Endothelial cell of umbilical vein (primary cell): ENCODE measurements around the gene MAP4K4. TPM values are rescaled to one million over a fixed set of nuclear protein-coding genes. Genes with fewer than 3 reads are reported as not detected.

ENCODE experiments used
- BruUV-seq: library from RNA; stranded (reverse); fragments of 400-500 nt; replicated peaks from 2 replicates; lab custom pipeline; 2021; lab: Mats Ljungman, UMichigan
- CTCF ChIA-PET: fragments of 300-600, 350-600 bp; sonication (Branson Sonifier 250); formaldehyde crosslinking; loops from one replicate; lab custom pipeline; 2021; ENCODE audit warnings: antibody characterized with exemption, inconsistent platforms; lab: Charles Lee
- POLR2A ChIA-PET: fragments of 300-600, 350-600 bp; sonication (Branson Sonifier 250); formaldehyde crosslinking; loops from one replicate; lab custom pipeline; 2021; ENCODE audit warnings: antibody characterized with exemption, inconsistent platforms; lab: Charles Lee
- DNase-seq: peaks from one replicate; pipeline ENCODE4 v3.0.0-alpha.2; 2011; ENCODE audit warnings: low read depth, low spot score
- FAIRE-seq: peaks from 2 replicates; lab custom pipeline; 2011; peaks lifted over from hg19 to GRCh38; lab: Jason Lieb, UNC
- H2AFZ ChIP-seq: 2 replicates; pipeline ENCODE4 v1.6.0; 2012; ENCODE audit warnings: low read depth, low read length, control low read depth, inconsistent platforms
- H3K27ac ChIP-seq: 2 replicates; pipeline ENCODE4 v1.5.1; 2011; ENCODE audit warnings: low read depth, mild to moderate bottlenecking, control low read depth, low read length, moderate library complexity; ENCODE audit not compliant: insufficient read depth
- H3K27me3 ChIP-seq, 2 experiments: 2 replicates each; pipeline versions ENCODE4 v1.6.0 to v1.6.1; 2011; ENCODE audit warnings: low read length in 2 of 2, mixed read lengths in 1 of 2; ENCODE audit not compliant: control insufficient read depth in 2 of 2, insufficient read depth in 2 of 2
- H3K36me3 ChIP-seq, 2 experiments: 2 replicates in 1 of 2; 3 replicates in 1 of 2; pipeline ENCODE4 v1.5.1; 2011; ENCODE audit warnings: low read length in 2 of 2, mild to moderate bottlenecking in 1 of 2, moderate library complexity in 1 of 2; ENCODE audit not compliant: control insufficient read depth in 2 of 2, insufficient read depth in 2 of 2; ENCODE audit errors: extremely low read depth in 1 of 2
- H3K4me1 ChIP-seq: 3 replicates; pipeline ENCODE4 v1.5.1; 2011; ENCODE audit warnings: mild to moderate bottlenecking, low read length; ENCODE audit not compliant: control insufficient read depth, insufficient read depth; ENCODE audit errors: extremely low read depth
- H3K4me2 ChIP-seq: 2 replicates; pipeline ENCODE4 v1.6.1; 2011; ENCODE audit warnings: low read length, control low read depth, mixed read lengths; ENCODE audit not compliant: insufficient read depth
- H3K4me3 ChIP-seq, 3 experiments: fragments of 200-600 bp in 1 of 3; sonication (generic), shearing (Covaris generic) in 1 of 3; replicated peaks in 1 of 3; 2 replicates each; pipeline ENCODE4 v1.5.1; 2011 to 2016; ENCODE audit warnings: control low read depth in 3 of 3, low read length in 3 of 3, mild to moderate bottlenecking in 2 of 3, inconsistent platforms in 1 of 3, low read depth in 1 of 3, moderate library complexity in 1 of 3; ENCODE audit not compliant: insufficient read depth in 1 of 3
- H3K79me2 ChIP-seq: 2 replicates; pipeline ENCODE4 v1.6.0; 2012; ENCODE audit warnings: low read length, inconsistent platforms; ENCODE audit not compliant: control insufficient read depth, insufficient read depth
- H3K9ac ChIP-seq: replicated peaks from 2 replicates; pipeline ENCODE3; 2011; ENCODE audit warnings: low read length, control low read depth; ENCODE audit not compliant: insufficient read depth; ENCODE audit errors: extremely low read depth
- H3K9me1 ChIP-seq: replicated peaks from 3 replicates; pipeline ENCODE4 v1.6.0; 2011; ENCODE audit warnings: mild to moderate bottlenecking, low read length; ENCODE audit not compliant: control insufficient read depth, insufficient read depth; ENCODE audit errors: extremely low read depth
- H3K9me3 ChIP-seq: replicated peaks from 2 replicates; pipeline ENCODE4 v1.5.1; 2012; ENCODE audit warnings: low read length, inconsistent platforms; ENCODE audit not compliant: control insufficient read depth, insufficient read depth
- H4K20me1 ChIP-seq: replicated peaks from 2 replicates; pipeline ENCODE3; 2011; ENCODE audit warnings: mild to moderate bottlenecking, low read length; ENCODE audit not compliant: control insufficient read depth, insufficient read depth; ENCODE audit errors: extremely low read depth
- EZH2 ChIP-seq: IDR thresholded peaks from 2 replicates; pipeline ENCODE4 v1.6.1; 2012; ENCODE audit warnings: borderline replicate concordance, low read depth, mild to moderate bottlenecking, moderate library complexity, low read length, inconsistent platforms; ENCODE audit not compliant: severe bottlenecking
- FOS ChIP-seq: IDR thresholded peaks from 2 replicates; pipeline ENCODE4 v1.6.1; 2011; ENCODE audit warnings: mild to moderate bottlenecking, low read length, moderate library complexity, borderline replicate concordance; ENCODE audit not compliant: insufficient read depth
- GATA2 ChIP-seq: IDR thresholded peaks from 2 replicates; pipeline ENCODE4 v1.7.0; 2011; ENCODE audit warnings: low read depth, mild to moderate bottlenecking, moderate library complexity, mixed read lengths, low read length; ENCODE audit not compliant: insufficient read length, insufficient read depth
- JUN ChIP-seq: IDR thresholded peaks from 2 replicates; pipeline ENCODE4 v1.6.1; 2011; ENCODE audit warnings: borderline replicate concordance, low read depth; ENCODE audit not compliant: insufficient read length, insufficient read depth
- MAX ChIP-seq: IDR thresholded peaks from 2 replicates; pipeline ENCODE4 v1.6.1; 2011; ENCODE audit not compliant: insufficient read depth, insufficient read length
- MYC ChIP-seq: IDR thresholded peaks from one replicate; pipeline ENCODE4 v1.6.1; 2011; ENCODE audit warnings: mild to moderate bottlenecking, low read depth, low read length
- POLR2A ChIP-seq: IDR thresholded peaks from 2 replicates; pipeline ENCODE4 v1.6.1; 2012; ENCODE audit warnings: low read depth, mild to moderate bottlenecking, control low read depth, low read length
- POLR2AphosphoS5 ChIP-seq: IDR thresholded peaks from 2 replicates; pipeline ENCODE4 v1.6.1; 2012; ENCODE audit warnings: low read depth, mild to moderate bottlenecking, control low read depth, low read length, moderate library complexity; ENCODE audit not compliant: insufficient read depth
- dilution Hi-C: fragments of 300-500 bp; cut with MboI; formaldehyde crosslinking; loops from one replicate; pipeline ENCODE4 v1.15.0; 2019; ENCODE audit warnings: low sequenced_read_pairs; ENCODE audit not compliant: extremely low pct_ligation_motif_present
- intact Hi-C: fragments of 100-400 bp; cut with micrococcal nuclease; formaldehyde crosslinking; loops from one replicate; pipeline ENCODE4 v1.10.0; 2022
- polyA plus RNA-seq, 4 experiments: library from polyadenylated mRNA; depleted of rRNA in 3 of 4; stranded (reverse) in 3 of 4; unstranded in 1 of 4; fragments of >200 nt; gene quantifications; 2 replicates each; pipeline versions ENCODE4 v1.2.1 to v1.2.3, GENCODE V29; 2011 to 2012; ENCODE audit warnings: missing spikeins in 1 of 4
- total RNA-seq: library from RNA; stranded (reverse); gene quantifications from 2 replicates; pipeline ENCODE4 v1.2.3, GENCODE V29; 2021
- TF ChIP-seq, protein P1 (sequence below), 2 donors: IDR thresholded peaks; 1 replicate in 1 of 2; 2 replicates in 1 of 2; pipeline ENCODE4 v1.5.1; 2011; ENCODE audit warnings: low read length in 2 of 2, mild to moderate bottlenecking in 2 of 2, moderate library complexity in 2 of 2, control low read depth in 1 of 2, inconsistent platforms in 1 of 2, low read depth in 1 of 2; ENCODE audit not compliant: insufficient read depth in 1 of 2; ENCODE audit errors: extremely low read depth in 1 of 2

MAP4K4 gene
- total and polyA plus RNA-seq, 2 donors (not counting 3 experiments of a cell fraction or from before 2014, with no cell fraction given) = 79.4 to 269 TPM

DNA sequence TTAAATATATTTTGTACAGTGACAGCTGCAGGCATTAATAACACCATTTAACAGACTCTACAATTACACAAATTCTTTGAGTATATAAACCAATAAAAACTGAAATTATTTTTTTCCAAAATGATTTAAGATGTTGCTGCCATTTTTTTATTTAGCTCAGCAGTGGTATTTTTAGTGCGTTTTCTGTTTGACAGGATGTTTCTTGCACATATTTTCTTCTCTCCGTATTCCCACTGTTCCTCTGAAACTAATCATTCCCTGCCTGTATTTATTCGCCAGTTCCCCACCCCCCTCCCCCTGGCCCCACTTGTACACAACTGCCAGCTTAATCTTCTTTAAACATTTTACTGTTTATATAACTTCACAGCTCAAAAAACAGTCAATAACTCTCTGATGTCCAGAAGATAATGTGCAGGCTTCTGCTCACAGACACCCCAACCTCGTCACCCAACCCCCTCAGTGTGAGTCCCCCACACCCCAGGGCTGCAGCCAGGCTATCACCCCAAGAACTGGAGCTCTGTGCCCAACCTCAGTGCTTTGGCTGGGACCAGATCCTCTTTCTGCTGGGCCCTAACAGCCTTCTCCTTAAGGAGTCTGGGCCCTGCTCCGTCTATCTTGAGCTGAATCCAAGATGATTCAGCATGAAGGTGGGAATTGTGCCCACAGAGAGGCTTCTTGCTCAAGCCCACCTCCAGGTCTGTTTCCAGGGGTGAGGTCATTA lies 41.6 kb upstream of the MAP4K4 start:
- Histone ChIP-seq H2AFZ (no peak overlapping the region), H3K4me2 (no peak overlapping the region), H3K4me3 (no peak overlapping the region), H3K9me1 (no peaks in the 10 kb centered on the region), H3K9ac (no peak overlapping the region), H3K36me3 (no peaks in the 10 kb centered on the region), H3K4me1 (no peaks in the 10 kb centered on the region), H3K79me2 (no peaks in the 10 kb centered on the region), H3K27me3 (no peaks in the 10 kb centered on the region), H4K20me1 (no peaks in the 10 kb centered on the region), H3K9me3 (no peaks in the 10 kb centered on the region), H3K27ac (no peak overlapping the region)
- FAIRE-seq (no peak), DNase-seq (no peak)
- ChIA-PET CTCF (interaction anchor here (0.7 to 2.3 kb wide), 3 partner anchors 10 to 27 kb away, joined by 3 to 10 read pairs (median 3); no protein-coding TSS in a partner anchor), POLR2A (no interaction called here)
- intact Hi-C loops = no loop called here
- no peak for TF ChIP-seq POLR2A
- no peak for TF ChIP-seq MYC
- no peak for TF ChIP-seq FOS
- no peak for TF ChIP-seq JUN
- no peak for TF ChIP-seq POLR2AphosphoS5
- no peak for TF ChIP-seq EZH2
- no peak for TF ChIP-seq MAX
- TF ChIP-seq GATA2 = no peak
- TF ChIP-seq, protein P1, sequence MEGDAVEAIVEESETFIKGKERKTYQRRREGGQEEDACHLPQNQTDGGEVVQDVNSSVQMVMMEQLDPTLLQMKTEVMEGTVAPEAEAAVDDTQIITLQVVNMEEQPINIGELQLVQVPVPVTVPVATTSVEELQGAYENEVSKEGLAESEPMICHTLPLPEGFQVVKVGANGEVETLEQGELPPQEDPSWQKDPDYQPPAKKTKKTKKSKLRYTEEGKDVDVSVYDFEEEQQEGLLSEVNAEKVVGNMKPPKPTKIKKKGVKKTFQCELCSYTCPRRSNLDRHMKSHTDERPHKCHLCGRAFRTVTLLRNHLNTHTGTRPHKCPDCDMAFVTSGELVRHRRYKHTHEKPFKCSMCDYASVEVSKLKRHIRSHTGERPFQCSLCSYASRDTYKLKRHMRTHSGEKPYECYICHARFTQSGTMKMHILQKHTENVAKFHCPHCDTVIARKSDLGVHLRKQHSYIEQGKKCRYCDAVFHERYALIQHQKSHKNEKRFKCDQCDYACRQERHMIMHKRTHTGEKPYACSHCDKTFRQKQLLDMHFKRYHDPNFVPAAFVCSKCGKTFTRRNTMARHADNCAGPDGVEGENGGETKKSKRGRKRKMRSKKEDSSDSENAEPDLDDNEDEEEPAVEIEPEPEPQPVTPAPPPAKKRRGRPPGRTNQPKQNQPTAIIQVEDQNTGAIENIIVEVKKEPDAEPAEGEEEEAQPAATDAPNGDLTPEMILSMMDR (IDR thresholded peaks at IDR 0.05; ENCODE audit: extremely low read depth in 1 of 2, insufficient read depth in 1 of 2, low read depth in 1 of 2, low read length in 2 of 2) = no peak
- dilution Hi-C loops = no loop called here
- BruUV-seq = no TSS peak
